ENCODE results near the gene SLC4A4.

Gene SLC4A4

DNA sequence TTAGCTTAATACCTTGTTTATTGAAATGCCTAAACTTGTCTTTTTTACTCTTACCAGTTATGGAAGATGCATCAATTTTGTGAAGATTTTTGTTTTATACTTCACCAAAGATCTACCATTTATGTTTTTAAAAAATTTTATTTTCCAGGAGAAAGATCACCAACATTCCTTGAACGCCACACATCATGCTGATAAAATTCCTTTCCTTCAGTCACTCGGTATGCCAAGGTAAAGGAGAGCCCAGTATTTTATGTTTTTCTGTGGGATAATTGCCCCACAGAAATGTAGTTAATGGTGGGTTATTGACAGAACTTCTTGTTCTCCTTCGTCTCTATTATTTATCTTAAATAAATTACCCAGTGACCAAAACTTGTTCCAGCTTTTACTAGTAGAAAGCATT, 228.0 kb downstream of the SLC4A4 start:
- TF ChIP-seq, protein P1, sequence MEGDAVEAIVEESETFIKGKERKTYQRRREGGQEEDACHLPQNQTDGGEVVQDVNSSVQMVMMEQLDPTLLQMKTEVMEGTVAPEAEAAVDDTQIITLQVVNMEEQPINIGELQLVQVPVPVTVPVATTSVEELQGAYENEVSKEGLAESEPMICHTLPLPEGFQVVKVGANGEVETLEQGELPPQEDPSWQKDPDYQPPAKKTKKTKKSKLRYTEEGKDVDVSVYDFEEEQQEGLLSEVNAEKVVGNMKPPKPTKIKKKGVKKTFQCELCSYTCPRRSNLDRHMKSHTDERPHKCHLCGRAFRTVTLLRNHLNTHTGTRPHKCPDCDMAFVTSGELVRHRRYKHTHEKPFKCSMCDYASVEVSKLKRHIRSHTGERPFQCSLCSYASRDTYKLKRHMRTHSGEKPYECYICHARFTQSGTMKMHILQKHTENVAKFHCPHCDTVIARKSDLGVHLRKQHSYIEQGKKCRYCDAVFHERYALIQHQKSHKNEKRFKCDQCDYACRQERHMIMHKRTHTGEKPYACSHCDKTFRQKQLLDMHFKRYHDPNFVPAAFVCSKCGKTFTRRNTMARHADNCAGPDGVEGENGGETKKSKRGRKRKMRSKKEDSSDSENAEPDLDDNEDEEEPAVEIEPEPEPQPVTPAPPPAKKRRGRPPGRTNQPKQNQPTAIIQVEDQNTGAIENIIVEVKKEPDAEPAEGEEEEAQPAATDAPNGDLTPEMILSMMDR (IDR thresholded peaks at IDR 0.05; ENCODE audit: low read depth, low read length) = no peak
- DNase-seq (ENCODE audit: extremely low read depth, low read depth) = no peak

DNA sequence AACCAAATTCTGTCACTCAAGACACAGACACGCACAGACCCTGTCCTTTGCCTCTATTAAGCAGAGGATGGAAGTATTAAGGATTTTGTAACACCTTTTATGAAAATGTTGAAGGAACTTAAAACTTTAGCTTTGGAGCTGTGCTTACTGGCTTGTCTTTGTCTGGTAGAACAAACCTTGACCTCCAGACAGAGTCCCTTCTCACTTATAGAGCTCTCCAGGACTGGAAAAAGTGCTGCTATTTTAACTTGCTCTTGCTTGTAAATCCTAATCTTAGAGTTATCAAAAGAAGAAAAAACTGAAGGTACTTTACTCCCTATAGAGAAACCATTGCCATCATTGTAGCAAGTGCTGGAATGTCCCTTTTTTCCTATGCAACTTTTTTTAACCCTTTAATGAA, 229.3 kb downstream of the SLC4A4 start:
- TF ChIP-seq, protein P1 (IDR thresholded peaks at IDR 0.05; ENCODE audit: low read depth, low read length) = no peak
- no peak for DNase-seq (ENCODE audit: extremely low read depth, low read depth)

DNA sequence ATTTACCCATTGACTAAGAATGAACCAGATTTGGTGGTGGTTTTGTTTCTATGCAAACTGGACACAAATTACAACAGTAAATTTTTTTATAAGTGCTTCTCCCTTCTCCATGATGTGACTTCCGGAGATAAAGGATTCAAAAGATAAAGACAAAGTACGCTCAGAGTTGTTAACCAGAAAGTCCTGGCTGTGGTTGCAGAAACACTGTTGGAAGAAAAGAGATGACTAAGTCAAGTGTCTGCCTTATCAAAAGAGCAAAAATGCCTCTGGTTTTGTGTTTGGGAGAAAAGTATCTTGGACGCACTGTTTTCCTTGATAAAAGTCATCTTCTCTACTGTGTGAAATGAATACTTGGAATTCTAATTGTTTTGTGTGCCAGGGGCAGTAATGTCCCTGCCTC, 231.7 kb downstream of the SLC4A4 start:
- TF ChIP-seq, protein P1 (IDR thresholded peaks at IDR 0.05; ENCODE audit: low read depth, low read length) = no peak
- DNase-seq (ENCODE audit: extremely low read depth, low read depth) = no peak

DNA sequence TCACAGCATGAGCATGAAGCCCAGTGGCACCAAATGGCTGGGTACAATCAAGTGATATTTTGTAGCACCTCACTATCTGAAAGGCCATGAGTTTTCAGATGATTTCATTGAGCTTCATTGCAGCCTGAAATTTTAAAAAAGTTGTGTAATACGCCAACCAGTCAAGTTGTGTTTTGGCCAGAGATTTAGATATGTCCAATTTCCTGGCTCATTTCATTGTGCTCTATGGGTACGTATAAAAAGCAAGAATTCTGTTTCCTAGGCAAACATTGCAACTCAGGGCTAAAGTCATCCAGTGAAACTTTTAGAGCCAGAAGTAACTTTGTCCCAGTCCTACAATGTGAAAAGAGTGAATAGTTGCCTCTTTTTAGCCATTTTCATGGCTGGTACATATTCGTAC, 232.5 kb downstream of the SLC4A4 start:
- TF ChIP-seq, protein P1 (IDR thresholded peaks at IDR 0.05; ENCODE audit: low read depth, low read length) = no peak
- DNase-seq (ENCODE audit: extremely low read depth, low read depth) = no peak

DNA sequence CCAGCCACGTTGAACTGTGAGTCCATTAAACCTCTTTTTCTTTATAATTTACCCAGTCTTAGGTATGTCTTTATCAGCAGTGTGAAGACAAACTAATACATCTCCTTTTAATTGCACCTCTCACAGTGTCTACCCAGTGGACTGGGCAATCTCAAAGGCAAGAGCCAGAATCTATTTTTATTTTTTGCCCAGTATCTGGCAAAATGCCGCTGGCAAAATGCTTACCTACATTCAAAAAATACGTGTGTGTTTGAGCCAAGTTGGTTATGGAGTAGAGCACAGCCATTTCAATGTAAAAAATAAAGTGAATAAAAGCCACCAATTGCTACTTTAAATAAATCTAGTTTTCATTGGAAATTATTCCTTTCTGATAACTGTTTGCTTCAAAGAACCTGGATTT, 245.2 kb downstream of the SLC4A4 start:
- TF ChIP-seq, protein P1 (IDR thresholded peaks at IDR 0.05; ENCODE audit: low read depth, low read length) = no peak
- no peak for DNase-seq (ENCODE audit: extremely low read depth, low read depth)

DNA sequence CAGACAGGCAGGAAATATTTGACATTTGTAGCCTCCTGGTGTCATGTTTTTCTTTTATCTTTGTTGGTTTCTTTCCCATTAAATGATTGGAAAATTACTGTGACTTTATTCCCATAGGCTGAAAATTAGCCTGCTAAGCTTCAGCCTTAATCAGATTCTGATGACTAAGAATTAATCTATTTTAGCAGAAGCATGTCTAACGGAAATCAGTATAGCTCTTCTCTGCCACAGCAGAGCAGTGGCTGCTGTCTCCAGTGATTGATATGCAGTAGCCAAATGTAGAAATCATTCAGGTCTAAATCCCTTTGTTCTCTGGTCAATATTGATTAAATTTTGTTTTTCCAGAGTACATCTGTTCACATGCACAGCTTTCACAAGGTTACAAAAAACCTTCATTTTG, 245.8 kb downstream of the SLC4A4 start:
- no peak for DNase-seq (ENCODE audit: extremely low read depth, low read depth)
- TF ChIP-seq, protein P1 (IDR thresholded peaks at IDR 0.05; ENCODE audit: low read depth, low read length) = no peak

DNA sequence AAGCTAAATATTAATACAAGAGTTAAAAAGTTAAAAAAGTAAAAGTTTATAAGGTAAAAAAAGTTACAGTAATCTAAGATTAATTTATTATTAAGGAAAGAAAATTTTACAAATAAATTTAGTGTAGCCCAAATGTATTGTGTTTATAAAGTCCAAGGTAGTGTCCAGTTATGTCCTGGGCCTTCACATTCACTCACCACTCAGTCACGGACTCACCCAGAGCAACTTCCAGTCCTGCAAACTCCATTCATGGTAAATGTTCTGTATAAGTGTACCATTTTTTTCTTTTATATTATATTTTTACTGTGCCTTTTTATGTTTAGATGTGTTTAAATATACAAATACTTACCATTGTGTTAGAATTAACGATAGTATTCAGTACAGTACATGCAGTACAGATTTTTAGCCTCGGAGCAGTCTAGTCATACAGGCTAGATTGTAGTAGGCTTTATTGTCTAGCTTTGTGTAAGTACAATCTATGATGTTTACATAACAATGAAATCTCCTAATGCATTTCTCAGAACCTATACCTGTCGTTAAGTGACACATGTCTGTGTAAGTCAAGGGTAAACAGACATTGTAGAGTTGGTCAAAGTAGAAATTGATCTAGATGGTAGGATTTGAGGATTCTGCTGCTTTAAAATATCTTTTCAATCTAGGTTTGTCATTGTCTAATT, 247.4 kb downstream of the SLC4A4 start:
- DNase-seq (ENCODE audit: extremely low read depth, low read depth) = no peak
- TF ChIP-seq, protein P1 (IDR thresholded peaks at IDR 0.05; ENCODE audit: low read depth, low read length) = no peak
